Keratinocyte (primary cell): ENCODE results near the gene ZNF773.

ENCODE experiments used
- EZH2 ChIP-seq: IDR thresholded peaks from one replicate; pipeline ENCODE4 v1.6.1; 2012; ENCODE audit warnings: inconsistent platforms, mild to moderate bottlenecking, low read length, moderate library complexity
- TF ChIP-seq, protein P1 (sequence below), 3 experiments: IDR thresholded peaks in 1 of 3; conservative IDR thresholded peaks in 1 of 3; optimal IDR thresholded peaks in 1 of 3; 2 replicates in 2 of 3; 3 replicates in 1 of 3; pipeline versions ENCODE3 to v1.5.1; 2011; ENCODE audit warnings: low read length in 3 of 3, mild to moderate bottlenecking in 3 of 3, moderate library complexity in 2 of 3, control low read depth in 1 of 3, inconsistent platforms in 1 of 3; ENCODE audit not compliant: insufficient read depth in 2 of 3; ENCODE audit errors: extremely low read depth in 1 of 3

DNA sequence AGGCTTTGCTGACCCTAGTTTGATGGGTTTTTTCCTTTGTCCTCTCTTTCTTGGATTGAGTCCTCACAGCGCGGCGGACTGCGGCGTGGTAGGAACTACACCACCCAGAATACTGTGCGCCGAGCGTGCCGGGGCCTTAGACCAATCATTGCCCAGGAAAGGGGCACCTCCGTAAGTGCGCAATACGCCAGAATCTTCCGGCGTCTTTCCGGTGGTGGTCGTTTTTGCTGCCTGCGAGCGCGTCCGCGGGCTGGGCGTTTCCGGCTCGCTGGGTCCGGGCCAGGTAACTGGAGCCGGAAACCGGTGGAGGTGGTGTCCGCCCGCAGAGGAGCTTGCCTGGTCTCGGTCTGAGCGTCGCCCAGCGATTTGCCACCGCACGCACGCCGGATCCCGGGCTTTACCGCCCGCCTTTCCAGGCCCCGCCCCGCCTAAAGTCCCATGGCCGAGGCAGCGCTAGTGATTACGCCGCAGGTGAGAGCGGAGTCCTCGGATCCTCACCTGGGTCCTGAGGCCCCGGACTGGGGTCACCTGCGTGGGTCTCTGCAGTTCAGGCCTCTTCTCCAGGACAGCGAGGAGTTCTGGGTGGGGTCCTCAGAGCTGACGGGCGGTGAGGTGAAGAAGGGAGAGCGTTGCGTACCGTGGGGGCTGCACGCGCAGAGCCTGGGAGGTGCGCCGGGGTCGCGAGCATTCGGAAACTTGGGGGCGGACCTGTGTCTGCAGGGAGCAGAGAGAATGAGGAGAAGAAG lies 27.6 kb downstream of the ZNF773 start, which contains the start of gene ZNF549:
- TF ChIP-seq, protein P1, sequence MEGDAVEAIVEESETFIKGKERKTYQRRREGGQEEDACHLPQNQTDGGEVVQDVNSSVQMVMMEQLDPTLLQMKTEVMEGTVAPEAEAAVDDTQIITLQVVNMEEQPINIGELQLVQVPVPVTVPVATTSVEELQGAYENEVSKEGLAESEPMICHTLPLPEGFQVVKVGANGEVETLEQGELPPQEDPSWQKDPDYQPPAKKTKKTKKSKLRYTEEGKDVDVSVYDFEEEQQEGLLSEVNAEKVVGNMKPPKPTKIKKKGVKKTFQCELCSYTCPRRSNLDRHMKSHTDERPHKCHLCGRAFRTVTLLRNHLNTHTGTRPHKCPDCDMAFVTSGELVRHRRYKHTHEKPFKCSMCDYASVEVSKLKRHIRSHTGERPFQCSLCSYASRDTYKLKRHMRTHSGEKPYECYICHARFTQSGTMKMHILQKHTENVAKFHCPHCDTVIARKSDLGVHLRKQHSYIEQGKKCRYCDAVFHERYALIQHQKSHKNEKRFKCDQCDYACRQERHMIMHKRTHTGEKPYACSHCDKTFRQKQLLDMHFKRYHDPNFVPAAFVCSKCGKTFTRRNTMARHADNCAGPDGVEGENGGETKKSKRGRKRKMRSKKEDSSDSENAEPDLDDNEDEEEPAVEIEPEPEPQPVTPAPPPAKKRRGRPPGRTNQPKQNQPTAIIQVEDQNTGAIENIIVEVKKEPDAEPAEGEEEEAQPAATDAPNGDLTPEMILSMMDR (optimal IDR thresholded peaks at IDR 0.05 in 1 of 3, IDR thresholded peaks at IDR 0.05 in 1 of 3, conservative IDR thresholded peaks at IDR 0.05 in 1 of 3; ENCODE audit: extremely low read depth in 1 of 3, insufficient read depth in 2 of 3, low read length in 3 of 3), result no peak
- no peak for TF ChIP-seq EZH2
